ENCODE data around the gene PGGHG.
A peak's percentile ranks its signal among the peaks of the same experiment; 100 is the strongest.

Gene PGGHG

GRCh38 chr11:291281-292210 lies 2.6 kb downstream of the PGGHG start:
- Histone ChIP-seq H4K20me1 (peaks cover 0 to 50% (median 7%) of the 10 kb centered on the region in 11 experiments; a peak in 8 of 22 replicates), H3K4me3 (no peak overlapping the region; a peak in 1 of 20 replicates), H3K27ac (peak overlapping the region in 1 of 11 experiments; percentile 72; a peak in 2 of 22 replicates), H3K9me3 (replicated peaks in 1 of 11) (no peaks in the 10 kb centered on the region), H3K4me1 (peaks cover 33 to 63% (median 44%) of the 10 kb centered on the region in 10 experiments), H3K36me3 (peaks cover 11 to 48% (median 33%) of the 10 kb centered on the region in 11 experiments; a peak in 19 of 22 replicates), H3K9ac (peak overlapping the region in 6 of 11 experiments; percentile 68 to 88 (median 80); a peak in 8 of 22 replicates), H3K4me2 (peak overlapping the region; percentile 91 to 100 (median 98); a peak in 20 of 22 replicates), H3K27me3 (peaks cover 20 to 23% (median 23%) of the 10 kb centered on the region in 11 experiments)
- no peak for TF ChIP-seq Cebpa-rat (IDR thresholded peaks at IDR 0.05)

DNA sequence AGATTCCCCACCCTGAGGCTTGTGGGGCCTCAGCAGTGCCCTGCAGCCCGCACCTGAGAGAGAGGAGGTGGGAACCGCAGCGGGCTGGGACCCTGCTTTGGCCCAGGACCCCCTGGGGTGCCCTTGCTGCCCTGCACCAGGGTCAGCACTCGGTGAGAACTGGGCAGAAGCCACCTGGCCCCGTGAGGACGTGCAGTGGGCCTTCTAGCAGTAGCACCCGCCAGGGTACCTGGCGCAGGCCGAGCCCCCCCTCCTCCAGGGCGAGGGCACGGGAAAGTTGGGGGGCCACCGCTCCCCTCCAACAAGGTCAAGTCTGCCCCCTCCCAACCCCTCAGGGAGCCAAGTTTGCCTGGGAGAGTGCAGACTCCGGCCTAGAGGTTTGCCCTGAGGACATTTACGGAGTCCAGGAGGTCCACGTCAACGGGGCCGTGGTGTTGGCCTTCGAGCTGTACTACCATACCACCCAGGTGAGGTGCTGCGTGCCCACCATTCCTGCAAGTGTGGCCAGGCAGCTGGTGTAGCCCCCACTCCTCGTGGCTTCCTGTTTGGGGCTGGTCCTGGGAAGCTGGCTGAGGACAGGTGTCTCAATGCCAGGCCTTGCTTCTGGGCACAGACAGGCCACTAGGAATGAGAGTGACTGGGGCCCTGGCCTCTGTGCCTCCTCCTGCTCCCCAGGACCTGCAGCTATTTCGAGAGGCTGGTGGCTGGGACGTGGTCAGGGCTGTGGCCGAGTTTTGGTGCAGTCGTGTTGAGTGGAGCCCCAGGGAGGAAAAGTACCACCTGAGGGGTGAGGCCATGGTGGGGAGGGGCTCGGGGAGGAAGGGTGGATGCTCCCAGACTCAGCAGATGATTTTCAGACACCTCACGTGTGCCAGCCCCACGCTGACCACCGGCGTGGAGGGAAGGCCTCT lies 3.5 kb downstream of the PGGHG start:
- Histone ChIP-seq H3K9me3 (replicated peaks in 1 of 11) (no peaks in the 10 kb centered on the region), H3K4me1 (peaks cover 39 to 66% (median 46%) of the 10 kb centered on the region in 10 experiments), H3K4me3 (no peak overlapping the region), H3K27me3 (peaks cover 11 to 14% (median 13%) of the 10 kb centered on the region in 11 experiments), H3K9ac (no peak overlapping the region), H3K27ac (no peak overlapping the region), H4K20me1 (peaks cover 0 to 50% (median 7%) of the 10 kb centered on the region in 11 experiments; a peak in 9 of 22 replicates), H3K36me3 (peaks cover 11 to 48% (median 33%) of the 10 kb centered on the region in 11 experiments; a peak in 19 of 22 replicates), H3K4me2 (0 out of 22 replicates have a peak overlapping the region, but pooled peaks of 2 of the 11 experiments have one; percentile 3 to 8)
- TF ChIP-seq Cebpa-rat (IDR thresholded peaks at IDR 0.05): no peak

GRCh38 chr11:293271-293851 lies 4.4 kb downstream of the PGGHG start:
- Histone ChIP-seq H3K4me2 (no peak overlapping the region), H3K27ac (no peak overlapping the region), H3K9me3 (replicated peaks in 1 of 11) (no peaks in the 10 kb centered on the region), H3K27me3 (peaks cover 2 to 5% (median 4%) of the 10 kb centered on the region in 11 experiments), H3K4me3 (no peak overlapping the region), H3K4me1 (peaks cover 41 to 66% (median 47%) of the 10 kb centered on the region in 10 experiments), H3K36me3 (peaks cover 11 to 48% (median 33%) of the 10 kb centered on the region in 11 experiments; a peak in 19 of 22 replicates), H3K9ac (no peak overlapping the region), H4K20me1 (peaks cover 0 to 44% (median 0%) of the 10 kb centered on the region in 11 experiments; a peak in 7 of 22 replicates)
- no peak for TF ChIP-seq Cebpa-rat (IDR thresholded peaks at IDR 0.05)

DNA sequence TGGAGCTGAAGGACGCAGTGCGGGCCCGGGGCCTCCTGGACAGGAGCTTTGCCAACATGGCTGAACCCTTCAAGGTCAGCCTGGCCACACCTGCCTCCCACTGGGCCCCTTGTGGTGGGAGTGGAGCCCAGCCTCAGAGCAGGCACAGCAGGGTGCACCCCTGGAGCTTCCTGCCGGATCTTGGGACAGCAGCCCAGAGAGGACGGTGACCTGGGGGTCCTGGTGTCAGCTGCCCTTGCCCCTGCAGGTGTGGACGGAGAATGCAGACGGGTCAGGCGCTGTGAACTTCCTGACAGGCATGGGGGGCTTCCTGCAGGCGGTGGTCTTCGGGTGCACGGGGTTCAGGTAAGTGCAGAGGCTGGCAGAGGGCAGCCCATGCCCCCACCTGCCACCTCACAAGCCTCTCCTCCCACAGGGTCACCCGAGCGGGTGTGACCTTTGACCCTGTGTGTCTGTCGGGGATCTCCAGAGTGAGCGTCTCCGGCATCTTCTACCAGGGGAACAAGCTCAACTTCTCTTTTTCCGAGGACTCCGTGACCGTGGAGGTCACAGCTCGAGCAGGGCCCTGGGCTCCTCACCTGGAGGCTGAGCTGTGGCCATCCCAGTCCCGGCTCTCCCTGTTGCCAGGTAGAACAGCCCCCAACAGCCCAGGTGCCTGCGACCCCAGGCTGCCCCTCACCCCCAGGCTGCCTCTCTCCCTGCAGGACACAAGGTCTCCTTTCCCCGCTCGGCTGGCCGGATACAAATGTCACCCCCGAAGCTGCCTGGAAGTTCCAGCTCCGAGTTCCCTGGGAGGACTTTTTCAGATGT lies 5.1 kb downstream of the PGGHG start:
- Histone ChIP-seq H3K9me3 (replicated peaks in 1 of 11) (no peaks in the 10 kb centered on the region), H4K20me1 (peaks cover 0 to 44% (median 0%) of the 10 kb centered on the region in 11 experiments; a peak in 7 of 22 replicates), H3K4me3 (no peak overlapping the region), H3K27me3 (no peaks in the 10 kb centered on the region; a peak in 1 of 22 replicates), H3K4me1 (peaks cover 47 to 71% (median 51%) of the 10 kb centered on the region in 10 experiments), H3K4me2 (no peak overlapping the region), H3K27ac (no peak overlapping the region), H3K36me3 (peaks cover 11 to 48% (median 33%) of the 10 kb centered on the region in 11 experiments; a peak in 19 of 22 replicates), H3K9ac (no peak overlapping the region)
- no peak for TF ChIP-seq Cebpa-rat (IDR thresholded peaks at IDR 0.05)

DNA sequence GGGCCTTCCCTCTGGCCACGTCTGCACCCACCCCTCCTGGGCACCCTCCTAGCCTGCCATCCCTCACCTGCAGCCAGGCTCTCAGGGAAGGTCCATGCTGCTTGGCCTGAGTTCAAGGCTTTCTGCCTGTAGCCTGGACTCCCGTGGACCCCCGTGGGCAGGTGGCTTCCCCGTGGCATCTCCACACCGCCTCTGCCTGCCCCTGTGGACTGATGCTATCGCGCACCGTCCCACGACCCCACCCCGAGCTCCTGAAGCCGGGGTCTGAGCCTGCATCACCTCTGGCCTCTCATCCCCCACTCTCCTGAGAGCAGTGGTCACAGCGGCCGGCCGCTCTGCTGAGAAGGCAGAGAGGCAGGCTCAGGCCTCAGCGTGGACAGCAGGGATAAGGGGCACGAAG lies 5.9 kb downstream of the PGGHG start:
- Histone ChIP-seq H3K4me3 (no peak overlapping the region), H3K4me2 (no peak overlapping the region), H3K36me3 (peaks cover 11 to 48% (median 33%) of the 10 kb centered on the region in 11 experiments; a peak in 19 of 22 replicates), H3K9ac (no peak overlapping the region), H3K9me3 (replicated peaks in 1 of 11) (no peaks in the 10 kb centered on the region), H4K20me1 (peaks cover 0 to 44% (median 0%) of the 10 kb centered on the region in 11 experiments; a peak in 7 of 22 replicates), H3K4me1 (peaks cover 44 to 73% (median 52%) of the 10 kb centered on the region in 10 experiments), H3K27me3 (peaks cover 0 to 2% (median 0%) of the 10 kb centered on the region in 11 experiments; a peak in 3 of 22 replicates), H3K27ac (no peak overlapping the region)
- no peak for TF ChIP-seq Cebpa-rat (IDR thresholded peaks at IDR 0.05)

- H3K9ac ChIP-seq: peak overlapping the region in 1 of 11 experiments; percentile 19; a peak in 1 of 22 replicates
- H3K4me2 ChIP-seq: no peak overlapping the region
- peaks cover 11 to 48% (median 33%) of the 10 kb centered on the region in 11 experiments; a peak in 19 of 22 replicates for H3K36me3 ChIP-seq
- no peak for TF ChIP-seq Cebpa-rat (IDR thresholded peaks at IDR 0.05)
- H3K27ac ChIP-seq: no peak overlapping the region
- H4K20me1 ChIP-seq: peaks cover 0 to 44% (median 0%) of the 10 kb centered on the region in 11 experiments; a peak in 7 of 22 replicates
- H3K4me3 ChIP-seq: no peak overlapping the region
- H3K9me3 ChIP-seq (replicated peaks in 1 of 11): no peaks in the 10 kb centered on the region
- peaks cover 0 to 6% (median 0%) of the 10 kb centered on the region in 11 experiments; a peak in 3 of 22 replicates for H3K27me3 ChIP-seq
- H3K4me1 ChIP-seq: peaks cover 44 to 73% (median 52%) of the 10 kb centered on the region in 10 experiments
These were observed 6.6 kb downstream of the PGGHG start for GRCh38 chr11:295351-296170.
